Lower lobe of right lung (tissue), 2 donors: ENCODE data around the gene ZNF467. TPM values are rescaled to one million over a fixed set of nuclear protein-coding genes. Genes with fewer than 3 reads are reported as not detected.

Experiments used
- ATAC-seq, 2 donors: fragments of 200-7000 bp; cut with Tn5 transposase; one replicate each; pipeline ENCODE4 v1.9.1; 2020 to 2022; ENCODE audit warnings: mild to moderate bottlenecking in 2 of 2, moderate library complexity in 2 of 2
- DNase-seq: peaks from one replicate; pipeline ENCODE4 v3.0.0-alpha.2; 2020
- H3K27ac ChIP-seq: fragments of 200-600 bp; one replicate; pipeline ENCODE4 v1.8.0; 2022
- H3K27me3 ChIP-seq: fragments of 200-600 bp; one replicate; pipeline ENCODE4 v1.8.0; 2022; ENCODE audit warnings: low read depth
- H3K36me3 ChIP-seq: fragments of 200-600 bp; one replicate; pipeline ENCODE4 v1.8.0; 2022; ENCODE audit warnings: mild to moderate bottlenecking
- H3K4me1 ChIP-seq: fragments of 200-600 bp; one replicate; pipeline ENCODE4 v1.8.0; 2022
- H3K4me3 ChIP-seq: fragments of 200-600 bp; one replicate; pipeline ENCODE4 v1.8.0; 2022; ENCODE audit warnings: mild to moderate bottlenecking
- H3K9me3 ChIP-seq: fragments of 200-600 bp; one replicate; pipeline ENCODE4 v1.8.0; 2022
- CTCF ChIP-seq: fragments of 200-600 bp; IDR thresholded peaks from one replicate; pipeline ENCODE4 v1.8.0; 2022; ENCODE audit warnings: antibody characterized with exemption, mild to moderate bottlenecking
- intact Hi-C: fragments of 100-400 bp; cut with DNase I; formaldehyde crosslinking; loops from one replicate; pipeline ENCODE4 v1.11.0; 2022
- total RNA-seq: library from RNA; stranded (reverse); fragmentation: NEBNext Ultra II Directional; extraction: Animal tissue kit (Norgen Biotek cat#: 25700); gene quantifications from one replicate; pipeline ENCODE4 v1.2.1, GENCODE V29; 2021
- donor health status: DM: no; HTN: yes; CAD: no; lungs with severe emphysema.

Gene ZNF467
- total RNA-seq, 1 donor from 2014 or later, result 23.0 TPM

- ATAC-seq (no peak), DNase-seq (no peak)
- no peak overlapping the region for H3K4me3 ChIP-seq
- intact Hi-C loops, result no loop called here
- H3K27ac ChIP-seq, result no peak overlapping the region
- no peak for TF ChIP-seq CTCF
- no peaks in the 10 kb centered on the region for H3K9me3 ChIP-seq
- no peaks in the 10 kb centered on the region for H3K36me3 ChIP-seq
- H3K27me3 ChIP-seq, result no peaks in the 10 kb centered on the region
- no peaks in the 10 kb centered on the region for H3K4me1 ChIP-seq
Observed at GRCh38 chr7:149813254-149814035, 40.1 kb upstream of the ZNF467 start.

GRCh38 chr7:149811831-149812490 lies 38.6 kb upstream of the ZNF467 start:
- no peaks in the 10 kb centered on the region for H3K9me3 ChIP-seq
- ATAC-seq (no peak), DNase-seq (no peak)
- no peaks in the 10 kb centered on the region for H3K4me1 ChIP-seq
- intact Hi-C loops, result no loop called here
- TF ChIP-seq CTCF, result no peak
- H3K4me3 ChIP-seq, result no peak overlapping the region
- H3K36me3 ChIP-seq, result no peaks in the 10 kb centered on the region
- H3K27ac ChIP-seq, result no peak overlapping the region
- H3K27me3 ChIP-seq, result no peaks in the 10 kb centered on the region

- no peaks in the 10 kb centered on the region for H3K9me3 ChIP-seq
- DNase-seq (no peak), ATAC-seq (no peak)
- TF ChIP-seq CTCF, result no peak
- H3K4me3 ChIP-seq, result no peak overlapping the region
- H3K4me1 ChIP-seq, result no peaks in the 10 kb centered on the region
- no peak overlapping the region for H3K27ac ChIP-seq
- no peaks in the 10 kb centered on the region for H3K27me3 ChIP-seq
- intact Hi-C loops, result no loop called here
- H3K36me3 ChIP-seq, result no peaks in the 10 kb centered on the region
Observed at GRCh38 chr7:149811221-149811620, 37.8 kb upstream of the ZNF467 start.

GRCh38 chr7:149809215-149809614 lies 35.8 kb upstream of the ZNF467 start:
- Histone ChIP-seq H3K4me1 (no peaks in the 10 kb centered on the region), H3K27ac (no peak overlapping the region), H3K4me3 (no peak overlapping the region), H3K9me3 (no peaks in the 10 kb centered on the region), H3K36me3 (no peaks in the 10 kb centered on the region), H3K27me3 (no peaks in the 10 kb centered on the region)
- ATAC-seq (no peak), DNase-seq (no peak)
- intact Hi-C loops, result no loop called here
- no peak for TF ChIP-seq CTCF

- Histone ChIP-seq H3K27me3 (no peaks in the 10 kb centered on the region), H3K9me3 (no peaks in the 10 kb centered on the region), H3K27ac (no peak overlapping the region), H3K4me3 (no peak overlapping the region), H3K4me1 (no peaks in the 10 kb centered on the region), H3K36me3 (no peaks in the 10 kb centered on the region)
- DNase-seq, result no peak
- intact Hi-C loops, result no loop called here
- TF ChIP-seq CTCF, result no peak
- no peak for ATAC-seq
Observed at GRCh38 chr7:149808311-149808710, 34.9 kb upstream of the ZNF467 start.
